ENCODE results near the gene PRKCA. TPM values are rescaled to one million over a fixed set of nuclear protein-coding genes. Genes with fewer than 3 reads are reported as not detected.

Gene PRKCA
- polyA plus RNA-seq, 4 donors: 19.9 to 27.8 (median 24.5) TPM

DNA sequence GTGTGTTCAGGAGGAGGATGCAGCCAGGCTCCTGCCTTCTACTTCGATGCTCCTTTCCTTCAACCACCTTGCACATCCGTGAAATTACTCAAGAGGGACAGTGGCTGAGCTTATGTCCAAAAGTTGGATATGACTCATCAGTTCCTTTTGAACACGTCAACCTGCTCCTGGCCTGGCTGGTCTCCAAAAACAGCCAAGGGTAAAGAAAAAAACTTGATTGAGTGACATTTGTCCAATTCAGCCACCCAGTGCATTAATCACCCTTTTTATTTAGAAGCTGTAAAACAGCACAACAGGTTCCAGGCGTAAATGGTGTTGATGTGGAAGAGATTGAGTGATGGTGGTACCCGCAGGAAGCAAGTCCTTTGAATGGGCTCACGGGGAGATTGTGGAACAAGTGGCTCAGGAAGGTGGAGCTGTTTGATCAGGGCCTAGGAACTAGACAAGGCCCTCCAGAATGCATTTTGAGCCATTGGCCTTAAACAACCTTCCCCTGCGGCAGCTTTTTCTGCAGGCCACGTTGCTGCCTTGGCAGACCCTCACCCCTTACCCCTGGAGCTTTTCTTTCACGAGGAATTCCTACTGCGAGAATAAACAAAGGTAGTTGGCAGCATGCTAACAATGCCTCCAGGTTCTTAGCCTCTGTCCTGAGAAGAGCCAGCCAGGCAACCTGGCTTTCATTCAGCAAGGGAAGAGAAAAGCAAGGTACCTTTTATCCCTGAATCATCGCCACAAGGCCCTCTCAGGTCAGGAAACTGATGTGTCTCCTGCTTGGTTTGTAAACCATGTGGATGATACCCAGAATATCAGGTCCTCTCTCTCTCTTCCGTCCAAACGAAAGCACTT lies 359.2 kb downstream of the PRKCA start:
- no peak for DNase-seq (ENCODE audit: low read depth in 4 of 4, low spot score in 2 of 4)

- no peak for DNase-seq (ENCODE audit: low read depth in 4 of 4, low spot score in 2 of 4)
These were observed 360.1 kb downstream of the PRKCA start for GRCh38 chr17:66662496-66662895.

DNA sequence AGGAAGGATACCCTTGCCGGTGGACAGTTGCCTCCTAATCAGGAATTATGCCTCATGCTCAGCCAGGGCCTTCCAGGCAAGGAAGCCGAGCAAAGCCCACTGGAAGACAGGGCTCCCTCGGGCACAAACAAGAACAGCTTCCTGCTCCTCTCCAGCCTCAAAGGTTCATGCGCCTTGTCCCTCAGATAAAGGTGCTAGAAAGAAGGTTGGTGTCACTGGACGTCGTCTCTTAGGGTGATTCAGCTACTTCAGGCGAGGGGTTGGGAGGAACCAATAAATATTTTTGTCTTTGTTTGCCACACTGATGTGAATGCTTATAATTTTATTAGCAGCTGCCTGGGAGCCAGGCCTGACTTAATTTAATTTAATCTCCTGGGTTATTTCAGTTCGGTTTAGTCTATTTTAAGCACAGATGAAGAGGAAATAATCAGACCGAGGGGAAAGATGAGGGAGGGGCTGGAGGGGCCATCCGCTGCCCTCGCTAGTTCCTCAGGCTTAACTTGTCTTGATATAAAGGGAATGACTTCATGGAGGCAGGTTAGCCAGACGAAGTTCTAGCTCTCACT lies 360.7 kb downstream of the PRKCA start:
- no peak for DNase-seq (ENCODE audit: low read depth in 4 of 4, low spot score in 2 of 4)

GRCh38 chr17:66664336-66664735 lies 361.9 kb downstream of the PRKCA start:
- DNase-seq (ENCODE audit: low read depth in 4 of 4, low spot score in 2 of 4): no peak

- no peak for DNase-seq (ENCODE audit: low read depth in 4 of 4, low spot score in 2 of 4)
These were observed 362.8 kb downstream of the PRKCA start for GRCh38 chr17:66665194-66665593.

DNA sequence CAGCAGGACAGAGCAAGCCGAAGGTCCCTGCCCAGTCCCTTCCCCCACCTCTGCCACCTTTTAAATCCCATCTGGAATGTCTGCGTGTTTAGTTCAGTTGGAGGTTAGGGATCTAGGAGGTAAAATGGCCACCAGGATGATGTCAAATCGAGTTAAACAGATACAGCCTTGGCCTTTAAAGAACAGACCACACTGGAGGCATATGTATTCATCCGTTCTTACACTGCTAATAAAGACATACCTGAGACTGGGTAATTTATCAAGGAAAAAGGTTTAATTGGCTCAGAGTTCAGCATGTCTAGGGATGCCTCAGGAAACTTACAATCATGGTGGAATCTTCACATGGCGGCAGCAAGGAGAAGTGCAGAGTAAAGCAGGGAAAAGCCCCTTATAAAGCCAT lies 364.7 kb downstream of the PRKCA start:
- no peak for DNase-seq (ENCODE audit: low read depth in 4 of 4, low spot score in 2 of 4)

- DNase-seq (ENCODE audit: low read depth in 4 of 4, low spot score in 2 of 4): no peak
These were observed 365.1 kb downstream of the PRKCA start for GRCh38 chr17:66667491-66668030.

DNA sequence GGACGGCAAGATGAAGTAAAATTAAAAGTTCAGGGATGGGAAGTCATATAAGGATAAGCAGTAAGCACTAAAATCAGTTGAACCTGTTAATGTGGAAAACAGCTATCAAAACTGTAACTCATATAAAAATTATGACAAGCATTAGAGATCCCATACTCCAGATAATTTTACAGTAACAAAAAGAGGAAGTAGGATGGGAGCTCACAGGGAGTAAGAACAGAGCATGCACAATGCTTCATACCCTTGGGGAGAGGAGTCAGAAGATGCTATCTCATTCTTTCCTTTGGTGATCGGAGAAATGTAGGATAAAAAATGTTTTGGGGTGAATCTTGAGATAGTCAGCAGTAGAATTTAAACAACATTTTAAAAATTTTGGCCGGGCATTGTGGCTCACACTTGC lies 367.8 kb downstream of the PRKCA start:
- no peak for DNase-seq (ENCODE audit: low read depth in 4 of 4, low spot score in 2 of 4)

- DNase-seq (ENCODE audit: low read depth in 4 of 4, low spot score in 2 of 4): no peak
These were observed 368.7 kb downstream of the PRKCA start for GRCh38 chr17:66671156-66671555.

DNA sequence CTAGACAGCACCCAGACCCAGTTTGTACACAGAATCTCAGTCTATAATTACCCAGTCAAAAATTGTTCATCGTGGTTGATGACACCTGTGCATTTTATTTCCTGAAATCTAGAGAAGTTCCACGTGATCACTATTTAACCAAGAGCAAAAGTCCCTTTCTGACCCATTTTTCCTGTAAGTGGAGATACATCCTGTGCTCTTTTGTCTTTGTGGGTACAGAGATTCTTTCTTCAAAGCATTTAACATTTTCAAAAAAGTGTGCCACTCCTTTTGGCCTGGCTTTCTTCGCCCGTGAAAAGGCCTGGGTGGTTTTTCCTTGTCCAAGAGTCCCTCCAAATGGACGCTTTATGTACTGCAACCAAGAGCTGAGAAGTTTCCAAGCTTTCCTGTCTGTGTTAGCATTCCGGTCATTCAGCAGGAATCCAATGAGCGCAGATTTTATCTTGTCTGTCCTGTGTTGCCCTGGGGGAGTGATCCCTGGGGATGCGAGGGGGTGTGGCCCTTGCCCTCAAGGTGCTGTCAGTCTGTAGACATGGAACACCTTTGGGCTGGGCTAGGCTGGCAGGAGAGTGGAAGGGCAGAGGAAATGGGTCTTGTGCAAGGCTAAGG lies 371.4 kb downstream of the PRKCA start:
- peak in 2 of 4 donors; percentile 32 to 63 for DNase-seq (ENCODE audit: low read depth in 4 of 4, low spot score in 2 of 4)

GRCh38 chr17:66675273-66675990 lies 373.0 kb downstream of the PRKCA start:
- DNase-seq (ENCODE audit: low read depth in 4 of 4, low spot score in 2 of 4): no peak

GRCh38 chr17:66675991-66676371 lies 373.6 kb downstream of the PRKCA start:
- no peak for DNase-seq (ENCODE audit: low read depth in 4 of 4, low spot score in 2 of 4)

DNA sequence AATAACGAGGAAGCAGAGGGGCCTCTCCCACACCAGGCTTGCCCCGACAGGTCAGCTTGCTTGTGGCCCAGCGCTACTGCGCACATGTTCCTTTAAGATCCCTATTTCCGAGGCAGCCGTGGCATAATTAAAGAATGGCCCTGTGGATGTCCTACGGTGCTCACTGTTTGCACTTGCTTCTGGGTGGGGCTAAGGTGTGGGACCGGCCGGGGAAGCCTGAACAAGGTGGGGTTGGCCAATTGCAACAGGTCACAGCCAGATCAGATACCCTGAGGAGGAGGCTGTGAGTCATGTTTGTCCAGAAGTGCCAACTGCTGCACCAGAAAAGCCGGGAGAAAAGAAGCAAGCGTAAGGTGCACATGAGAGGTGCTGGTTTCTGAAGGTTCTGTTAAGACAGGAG lies 374.0 kb downstream of the PRKCA start:
- no peak for DNase-seq (ENCODE audit: low read depth in 4 of 4, low spot score in 2 of 4)

- no peak for DNase-seq (ENCODE audit: low read depth in 4 of 4, low spot score in 2 of 4)
These were observed 375.0 kb downstream of the PRKCA start for GRCh38 chr17:66677201-66677981.

- no peak for DNase-seq (ENCODE audit: low read depth in 4 of 4, low spot score in 2 of 4)
These were observed 375.6 kb downstream of the PRKCA start for GRCh38 chr17:66678061-66678460.

- DNase-seq (ENCODE audit: low read depth in 4 of 4, low spot score in 2 of 4): no peak
These were observed 376.4 kb downstream of the PRKCA start for GRCh38 chr17:66678827-66679226.

DNA sequence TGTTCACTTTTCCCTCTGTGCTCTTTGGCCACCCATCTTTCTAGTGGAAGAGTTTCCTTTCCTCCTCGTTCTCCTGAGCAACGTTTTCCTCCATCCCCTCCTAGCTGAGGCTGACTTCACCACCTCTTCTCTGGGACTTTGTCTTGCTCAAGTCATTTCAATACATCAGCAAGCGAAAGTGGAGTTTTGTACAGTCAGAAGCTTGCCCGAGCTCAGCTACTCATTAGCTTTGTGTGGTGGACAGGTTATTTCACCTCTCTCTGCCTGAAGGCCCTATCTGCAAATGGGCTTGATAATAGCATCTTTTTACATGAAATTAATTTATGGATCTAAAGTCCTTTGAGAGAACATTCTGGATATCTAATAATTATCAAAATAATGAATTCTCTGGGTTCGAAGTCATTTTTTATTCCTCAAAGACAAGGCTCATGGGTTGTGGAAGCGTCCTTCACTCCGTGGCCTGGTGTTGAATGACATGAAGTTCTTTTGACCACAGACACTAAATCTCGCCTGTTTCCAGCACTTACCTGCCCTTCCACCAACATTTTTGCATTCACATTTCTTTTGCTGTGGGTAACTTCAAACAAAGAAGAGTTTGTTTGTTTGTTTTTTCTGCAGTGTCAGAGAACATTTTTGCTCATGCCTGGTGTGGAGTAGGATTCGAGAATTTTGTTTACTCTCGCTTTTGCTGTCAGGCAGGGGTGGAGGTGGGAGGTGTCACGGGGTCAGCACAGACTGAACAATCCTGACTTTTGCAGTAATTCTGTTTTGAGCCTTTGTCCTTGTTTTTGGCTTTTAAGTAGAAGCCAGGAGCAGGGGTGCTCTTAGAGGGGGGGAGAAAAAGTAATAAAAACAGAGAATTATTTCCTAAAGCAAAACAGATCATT lies 377.5 kb downstream of the PRKCA start:
- DNase-seq (ENCODE audit: low read depth in 4 of 4, low spot score in 2 of 4): no peak

DNA sequence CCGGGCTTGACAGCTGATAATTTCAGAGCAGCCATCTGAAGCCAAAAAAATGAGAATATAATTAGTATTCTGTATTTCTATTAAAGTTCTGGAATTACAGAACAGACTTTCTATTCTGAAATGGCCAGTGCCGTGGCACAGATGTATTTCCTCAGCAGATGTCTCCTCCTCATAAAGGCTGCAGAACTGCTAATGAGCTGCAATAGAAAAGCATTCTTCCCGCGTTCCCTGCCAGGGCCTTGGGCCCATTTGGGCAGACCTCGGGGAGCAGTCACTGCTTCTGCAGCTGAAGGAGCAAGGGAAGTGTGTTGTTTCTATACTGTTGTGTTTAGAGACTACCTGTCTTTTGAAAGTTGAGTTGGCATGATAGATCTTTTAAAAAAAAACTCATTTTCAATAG lies 379.9 kb downstream of the PRKCA start:
- no peak for DNase-seq (ENCODE audit: low read depth in 4 of 4, low spot score in 2 of 4)

DNA sequence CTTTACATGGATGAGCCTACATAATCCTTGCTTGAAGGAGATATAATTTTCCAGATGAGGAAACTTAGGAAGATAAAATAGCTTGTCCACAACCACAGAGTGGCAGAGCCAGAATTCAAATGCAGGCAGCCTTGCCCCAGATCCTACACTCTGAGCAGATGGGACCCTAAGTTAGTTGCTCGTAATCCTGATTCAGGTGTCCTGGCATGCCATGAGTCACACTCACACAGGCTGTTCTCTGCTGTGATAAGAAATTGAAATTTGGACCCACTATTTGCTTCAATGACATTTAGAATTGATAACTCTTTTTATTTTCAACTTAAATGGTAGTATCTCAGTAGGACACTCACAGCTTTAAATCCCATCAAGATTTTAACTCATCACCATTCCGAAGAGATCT lies 381.8 kb downstream of the PRKCA start:
- no peak for DNase-seq (ENCODE audit: low read depth in 4 of 4, low spot score in 2 of 4)
